Mesangial cell (primary cell): ENCODE measurements around the gene SLC17A9. TPM values are rescaled to one million over a fixed set of nuclear protein-coding genes. Genes with fewer than 3 reads are reported as not detected.

Experiments
- total RNA-seq: library from RNA; depleted of rRNA; stranded (reverse); fragments of >200 nt; gene quantifications from 2 replicates; pipeline ENCODE4 v1.2.3, GENCODE V29; 2015

The SLC17A9 gene, protein sequence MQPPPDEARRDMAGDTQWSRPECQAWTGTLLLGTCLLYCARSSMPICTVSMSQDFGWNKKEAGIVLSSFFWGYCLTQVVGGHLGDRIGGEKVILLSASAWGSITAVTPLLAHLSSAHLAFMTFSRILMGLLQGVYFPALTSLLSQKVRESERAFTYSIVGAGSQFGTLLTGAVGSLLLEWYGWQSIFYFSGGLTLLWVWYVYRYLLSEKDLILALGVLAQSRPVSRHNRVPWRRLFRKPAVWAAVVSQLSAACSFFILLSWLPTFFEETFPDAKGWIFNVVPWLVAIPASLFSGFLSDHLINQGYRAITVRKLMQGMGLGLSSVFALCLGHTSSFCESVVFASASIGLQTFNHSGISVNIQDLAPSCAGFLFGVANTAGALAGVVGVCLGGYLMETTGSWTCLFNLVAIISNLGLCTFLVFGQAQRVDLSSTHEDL
- 12.5 and 33.6 TPM in 2 replicates for total RNA-seq

DNA sequence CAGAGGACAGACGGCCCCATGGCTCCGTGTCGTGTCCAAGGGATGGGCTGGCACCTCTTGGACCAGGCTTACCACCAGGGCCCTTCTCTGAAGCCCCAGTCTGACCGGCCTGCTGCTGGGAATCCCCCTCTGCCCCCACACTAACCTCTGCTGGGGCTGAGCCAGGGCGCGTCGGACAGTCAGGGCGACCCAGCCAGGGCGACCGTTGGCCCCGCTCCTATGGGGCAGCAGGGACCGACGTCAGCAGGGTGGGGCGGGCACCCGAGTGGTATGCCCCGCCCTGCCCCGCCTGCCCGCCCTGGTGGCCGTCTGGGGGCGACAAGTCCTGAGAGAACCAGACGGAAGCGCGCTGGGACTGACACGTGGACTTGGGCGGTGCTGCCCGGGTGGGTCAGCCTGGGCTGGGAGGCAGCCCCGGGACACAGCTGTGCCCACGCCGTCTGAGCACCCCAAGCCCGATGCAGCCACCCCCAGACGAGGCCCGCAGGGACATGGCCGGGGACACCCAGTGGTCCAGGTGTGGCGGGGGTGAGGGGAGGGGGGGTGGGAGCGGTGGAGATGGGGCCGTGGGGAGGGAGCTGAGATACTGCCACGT lies at the start of gene SLC17A9:
Gene SLC17A9, plus strand, starts transcription at position 337 of the 595 bp plus-strand sequence. Its CDS starts 122 bp downstream, at position 459.

DNA sequence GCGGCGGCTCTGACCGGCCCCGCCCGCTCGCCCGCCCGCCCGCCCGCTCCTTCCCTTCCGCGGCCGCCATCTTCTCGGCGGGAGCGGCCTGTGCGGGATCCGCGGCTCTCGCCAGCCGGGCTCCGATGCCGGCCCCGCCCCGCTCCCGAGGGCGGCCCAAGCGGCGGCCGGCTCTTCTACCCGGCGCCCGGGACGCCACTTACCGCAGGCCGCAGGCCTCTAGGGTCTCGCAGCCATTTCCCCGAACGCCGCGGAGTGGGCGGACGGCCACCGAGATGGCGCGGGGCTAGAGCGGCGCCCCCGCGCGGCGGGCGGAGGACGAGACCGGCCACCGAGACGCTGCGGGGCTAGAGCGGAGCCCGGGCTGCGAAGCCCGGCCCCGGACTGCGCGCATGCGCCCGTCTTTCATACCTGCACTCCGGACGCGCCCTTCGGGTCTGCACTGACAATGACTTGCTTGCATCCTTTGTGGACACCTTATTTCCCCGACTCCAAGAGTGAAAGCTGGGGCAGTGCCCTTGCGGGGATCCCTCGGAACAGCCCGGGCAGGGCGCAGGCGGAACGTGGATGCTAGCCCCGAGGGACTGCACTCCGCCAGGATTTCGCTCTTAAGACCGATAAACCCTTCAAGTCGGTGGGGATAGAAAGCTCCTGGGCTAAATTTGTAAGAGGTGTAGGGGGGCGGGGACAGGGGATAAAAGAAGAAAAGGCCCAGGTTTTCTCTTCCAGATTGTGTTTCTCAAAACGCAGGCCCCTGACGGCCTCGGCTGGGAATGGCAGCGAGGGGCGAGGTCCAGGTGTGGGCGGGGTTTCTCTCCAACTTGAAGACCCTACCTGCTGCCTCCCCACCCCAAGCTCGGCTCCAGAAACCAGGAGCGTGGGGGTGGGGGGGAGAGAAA lies 26.0 kb upstream of the SLC17A9 start, which contains the start of gene DIDO1:
Gene DIDO1, minus strand, starts transcription at position 277 of the 899 bp plus-strand sequence.

DNA sequence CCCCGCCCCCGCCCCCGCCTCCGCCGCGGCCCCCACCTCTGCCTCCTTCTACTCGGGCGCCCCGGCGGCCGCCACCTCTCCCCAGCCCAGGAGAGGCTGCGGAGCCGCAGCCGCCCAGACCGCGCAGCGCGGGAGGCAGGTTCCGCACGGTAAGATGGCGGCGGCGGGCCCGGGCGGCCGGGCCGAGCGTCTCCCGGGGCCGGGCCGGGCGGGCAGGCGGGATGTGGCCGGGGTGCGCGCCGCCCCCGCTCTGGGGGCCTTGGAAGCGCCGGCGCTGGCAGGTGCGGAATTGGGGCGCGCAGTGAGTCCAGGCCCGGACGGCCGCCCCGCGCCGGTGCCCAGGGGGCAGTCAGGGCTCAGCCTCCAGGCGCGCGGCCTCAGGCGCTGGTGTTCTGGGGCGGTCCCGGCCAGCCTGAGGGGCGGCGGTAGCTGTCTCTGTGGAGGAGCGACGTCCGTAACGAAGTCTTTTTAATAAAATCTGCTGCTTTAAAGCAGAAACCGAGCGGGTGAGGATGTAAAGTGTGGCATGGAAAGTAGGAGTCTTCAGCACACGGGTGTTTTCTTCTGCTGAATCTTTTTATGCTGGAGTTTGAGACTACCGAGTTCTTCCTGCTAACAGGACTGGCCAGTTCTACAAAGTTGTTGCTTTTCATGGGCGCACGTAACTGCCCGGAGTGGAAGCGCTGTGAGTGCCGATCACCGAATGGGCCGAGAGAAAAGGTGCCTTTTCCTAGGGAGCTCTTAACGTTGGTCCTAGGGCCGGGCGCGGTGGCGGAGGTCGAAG lies 14.2 kb upstream of the SLC17A9 start, which contains the start of gene GID8:
Gene GID8, plus strand, starts transcription at position 43 of the 784 bp plus-strand sequence. CDS start 3,356 bp downstream, outside the sequence.

DNA sequence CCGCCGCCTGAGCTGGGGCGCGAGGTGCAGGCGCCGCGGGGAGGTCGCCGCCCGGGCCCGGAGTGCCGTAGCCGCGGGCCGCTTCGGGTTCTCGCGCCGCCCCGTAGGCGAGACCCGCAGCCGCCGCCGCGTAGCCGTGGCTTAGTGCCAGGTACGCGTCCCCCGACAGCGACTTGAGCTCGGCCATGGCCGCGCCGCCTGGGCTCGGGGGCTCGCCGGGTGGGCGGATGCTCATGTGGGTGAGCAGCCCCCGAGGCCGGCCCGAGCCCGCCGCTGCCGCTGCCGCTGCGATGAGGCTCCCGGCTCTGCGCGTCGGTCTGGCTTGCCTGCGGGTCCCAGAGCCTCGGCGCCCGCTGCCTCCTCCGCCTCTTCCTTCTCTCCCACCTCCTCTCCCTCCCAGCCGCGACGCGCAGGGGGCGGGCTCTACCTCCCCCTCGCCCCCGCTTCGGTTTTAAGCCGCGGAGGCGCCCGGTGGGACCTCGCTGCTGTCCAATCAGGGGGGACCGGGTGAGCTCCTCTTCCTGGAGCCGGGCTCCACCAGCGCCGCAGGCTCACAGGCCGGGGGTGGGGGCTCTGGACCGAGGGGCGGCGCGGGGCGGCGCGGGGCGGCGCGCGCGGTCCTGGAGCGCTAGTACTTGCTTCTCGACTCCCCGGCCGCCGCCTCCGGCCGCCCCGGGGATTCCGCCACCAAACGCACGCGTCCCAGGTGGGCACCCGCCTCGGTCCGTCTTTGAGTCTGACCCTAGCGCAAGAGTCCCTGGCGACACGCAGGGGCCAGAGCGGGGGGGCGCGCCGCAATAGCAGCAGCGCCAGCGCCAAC lies 54.2 kb downstream of the SLC17A9 start, which contains the start of gene BHLHE23:
Gene BHLHE23, minus strand, starts transcription at position 425 of the 820 bp plus-strand sequence. Its CDS starts 190 bp downstream, at position 235.

Other genes starting within 250 kb of the SLC17A9 start
- gene NTSR1, start 243.9 kb upstream of the SLC17A9 start, total RNA-seq: not detected in 2 replicates
- 11.3 and 14.3 TPM in 2 replicates for gene MRGBP, start 156.2 kb upstream of the SLC17A9 start, total RNA-seq
- 34.5 and 39.6 TPM in 2 replicates for gene OGFR, start 147.9 kb upstream of the SLC17A9 start, total RNA-seq
- gene COL9A3, start 135.7 kb upstream of the SLC17A9 start, total RNA-seq: 0.49 and 7.9 TPM in 2 replicates
- gene TCFL5, start 90.9 kb upstream of the SLC17A9 start, total RNA-seq: 5.2 and 6.3 TPM in 2 replicates
- 26.6 and 30.8 TPM in 2 replicates for gene DIDO1, start 26.2 kb upstream of the SLC17A9 start, total RNA-seq
- gene GID8, start 14.6 kb upstream of the SLC17A9 start, total RNA-seq: 20.2 and 26.9 TPM in 2 replicates
- gene BHLHE23, start 54.3 kb downstream of the SLC17A9 start, total RNA-seq: not detected in 2 replicates